GDM1 (cell line): ENCODE measurements around the gene CREB3L1.

Experiments
- DNase-seq: peaks from one replicate; lab custom pipeline; 2025; lab: John Stamatoyannopoulos, UW

CREB3L1 gene

GRCh38 chr11:46272816-46273427 is 4.5 kb upstream of the CREB3L1 start:
- DNase-seq = no peak

GRCh38 chr11:46273511-46274205 is 3.8 kb upstream of the CREB3L1 start:
- DNase-seq = no peak

GRCh38 chr11:46275964-46276641 is 1.4 kb upstream of the CREB3L1 start:
- DNase-seq = no peak

GRCh38 chr11:46277313-46277621 is 195 bp upstream of the CREB3L1 start:
- DNase-seq = no peak

- no peak for DNase-seq
Measured at GRCh38 chr11:46278387-46279125, 1.1 kb downstream of the CREB3L1 start.

- DNase-seq = no peak
Measured at GRCh38 chr11:46279126-46280099, 2.0 kb downstream of the CREB3L1 start.

GRCh38 chr11:46280706-46281105 is 3.2 kb downstream of the CREB3L1 start:
- no peak for DNase-seq

- no peak for DNase-seq
Measured at GRCh38 chr11:46281371-46281831, 3.9 kb downstream of the CREB3L1 start.

- no peak for DNase-seq
Measured at GRCh38 chr11:46285173-46285572, 7.7 kb downstream of the CREB3L1 start.

GRCh38 chr11:46285594-46286033 is 8.2 kb downstream of the CREB3L1 start:
- no peak for DNase-seq

GRCh38 chr11:46286789-46287188 is 9.3 kb downstream of the CREB3L1 start:
- no peak for DNase-seq

- DNase-seq = no peak
Measured at GRCh38 chr11:46288451-46288850, 11.0 kb downstream of the CREB3L1 start.

GRCh38 chr11:46290011-46290410 is 12.5 kb downstream of the CREB3L1 start:
- DNase-seq = no peak

GRCh38 chr11:46290598-46291309 is 13.3 kb downstream of the CREB3L1 start:
- DNase-seq = no peak

GRCh38 chr11:46291441-46292150 is 14.1 kb downstream of the CREB3L1 start:
- no peak for DNase-seq

- no peak for DNase-seq
Measured at GRCh38 chr11:46293066-46293465, 15.6 kb downstream of the CREB3L1 start.

GRCh38 chr11:46293641-46294103 is 16.2 kb downstream of the CREB3L1 start:
- no peak for DNase-seq

- no peak for DNase-seq
Measured at GRCh38 chr11:46294365-46295309, 17.2 kb downstream of the CREB3L1 start.
